DMS 273 (cell line): Measurements from ENCODE around the gene SNTG2.

Source experiments
- DNase-seq: peaks from one replicate; lab custom pipeline; 2025; ENCODE audit not compliant: unreplicated experiment; lab: John Stamatoyannopoulos, UW

Gene SNTG2

GRCh38 chr2:1046067-1046466 lies 95.4 kb downstream of the SNTG2 start:
- DNase-seq, result no peak

- peak; percentile 29 for DNase-seq
These were observed 96.8 kb downstream of the SNTG2 start for GRCh38 chr2:1047485-1047884.

GRCh38 chr2:1049691-1050090 lies 99.0 kb downstream of the SNTG2 start:
- DNase-seq, result peak; percentile 64

- DNase-seq, result no peak
These were observed 100.4 kb downstream of the SNTG2 start for GRCh38 chr2:1051075-1051474.

- no peak for DNase-seq
These were observed 102.1 kb downstream of the SNTG2 start for GRCh38 chr2:1052771-1053191.

GRCh38 chr2:1053786-1054185 lies 103.1 kb downstream of the SNTG2 start:
- no peak for DNase-seq

- no peak for DNase-seq
These were observed 103.8 kb downstream of the SNTG2 start for GRCh38 chr2:1054399-1054798.

- no peak for DNase-seq
These were observed 104.5 kb downstream of the SNTG2 start for GRCh38 chr2:1055014-1055595.

- no peak for DNase-seq
These were observed 109.7 kb downstream of the SNTG2 start for GRCh38 chr2:1060372-1060771.

- DNase-seq, result no peak
These were observed 110.3 kb downstream of the SNTG2 start for GRCh38 chr2:1060987-1061386.

- no peak for DNase-seq
These were observed 117.6 kb downstream of the SNTG2 start for GRCh38 chr2:1068241-1068640.

GRCh38 chr2:1068822-1069221 lies 118.2 kb downstream of the SNTG2 start:
- no peak for DNase-seq

GRCh38 chr2:1069847-1070246 lies 119.2 kb downstream of the SNTG2 start:
- DNase-seq, result no peak

- DNase-seq, result no peak
These were observed 120.0 kb downstream of the SNTG2 start for GRCh38 chr2:1070601-1071000.

- no peak for DNase-seq
These were observed 121.0 kb downstream of the SNTG2 start for GRCh38 chr2:1071650-1072049.

GRCh38 chr2:1072250-1072649 lies 121.6 kb downstream of the SNTG2 start:
- DNase-seq, result no peak

- DNase-seq, result no peak
These were observed 127.3 kb downstream of the SNTG2 start for GRCh38 chr2:1077911-1078310.

- DNase-seq, result no peak
These were observed 127.7 kb downstream of the SNTG2 start for GRCh38 chr2:1078326-1078725.

- no peak for DNase-seq
These were observed 129.5 kb downstream of the SNTG2 start for GRCh38 chr2:1079873-1080799.

- DNase-seq, result peak; percentile 11
These were observed 131.0 kb downstream of the SNTG2 start for GRCh38 chr2:1081451-1082225.

GRCh38 chr2:1082456-1083205 lies 132.0 kb downstream of the SNTG2 start:
- no peak for DNase-seq
